ENCODE measurements around the gene DIP2B.
"Not testable (repeated sequence)": the region's sequence is repeated elsewhere in the genome, so short reads cannot be mapped to it uniquely, and the experiment has no call there.

DIP2B gene

GRCh38 chr12:50640321-50640939 is 135.6 kb downstream of the DIP2B start:
- no peak for DNase-seq

- DNase-seq, result no peak
These were observed 136.8 kb downstream of the DIP2B start for GRCh38 chr12:50641566-50641965.

GRCh38 chr12:50642035-50642451 is 137.3 kb downstream of the DIP2B start:
- no peak for DNase-seq

- no peak for DNase-seq
These were observed 138.0 kb downstream of the DIP2B start for GRCh38 chr12:50642761-50643160.

- DNase-seq, result no peak
These were observed 142.2 kb downstream of the DIP2B start for GRCh38 chr12:50647031-50647430.

- DNase-seq, result no peak
These were observed 142.7 kb downstream of the DIP2B start for GRCh38 chr12:50647479-50647878.

- DNase-seq, result no peak
These were observed 145.5 kb downstream of the DIP2B start for GRCh38 chr12:50650285-50650684.

- no peak for DNase-seq
These were observed 150.7 kb downstream of the DIP2B start for GRCh38 chr12:50655374-50655921.

GRCh38 chr12:50659260-50659659 is 154.5 kb downstream of the DIP2B start:
- DNase-seq, result no peak

- no peak for DNase-seq
These were observed 155.1 kb downstream of the DIP2B start for GRCh38 chr12:50659690-50660424.

GRCh38 chr12:50660425-50660822 is 155.6 kb downstream of the DIP2B start:
- DNase-seq, result no peak

- DNase-seq, result no peak
These were observed 156.7 kb downstream of the DIP2B start for GRCh38 chr12:50661300-50662115.

GRCh38 chr12:50662116-50662510 is 157.3 kb downstream of the DIP2B start:
- DNase-seq, result no peak

- DNase-seq, result no peak
These were observed 160.4 kb downstream of the DIP2B start for GRCh38 chr12:50665170-50665569.

GRCh38 chr12:50665609-50666008 is 160.8 kb downstream of the DIP2B start:
- no peak for DNase-seq

GRCh38 chr12:50666023-50666422 is 161.2 kb downstream of the DIP2B start:
- no peak for DNase-seq

- DNase-seq, result no peak
These were observed 167.4 kb downstream of the DIP2B start for GRCh38 chr12:50672158-50672557.

- DNase-seq, result no peak
These were observed 172.0 kb downstream of the DIP2B start for GRCh38 chr12:50676756-50677155.

GRCh38 chr12:50677858-50678257 is 173.1 kb downstream of the DIP2B start:
- no peak for DNase-seq

- no peak for DNase-seq
These were observed 174.0 kb downstream of the DIP2B start for GRCh38 chr12:50678650-50679365.

- no peak for DNase-seq
These were observed 174.8 kb downstream of the DIP2B start for GRCh38 chr12:50679612-50680011.

GRCh38 chr12:50681064-50681463 is 176.3 kb downstream of the DIP2B start:
- DNase-seq, result not testable (repeated sequence)

- DNase-seq, result no peak
These were observed 180.9 kb downstream of the DIP2B start for GRCh38 chr12:50685641-50686040.
